ENCODE measurements around the gene ADM2.

Gene ADM2

GRCh38 chr22:50439314-50439870 is 42.0 kb upstream of the ADM2 start:
- Histone ChIP-seq H3K9me3 (ENCODE audit: insufficient read depth, low read depth, low read length) (no peaks in the 10 kb centered on the region), H3K4me3 (ENCODE audit: low read length) (no peak overlapping the region), H3K27ac (ENCODE audit: low read length) (no peak overlapping the region), H3K4me1 (ENCODE audit: insufficient read depth, low read length) (no peaks in the 10 kb centered on the region), H3K9ac (ENCODE audit: low read depth, low read length) (no peak overlapping the region), H3K36me3 (ENCODE audit: insufficient read depth, low read depth, low read length) (peaks cover 44% of the 10 kb centered on the region), H3K27me3 (ENCODE audit: insufficient read depth, low read length) (no peaks in the 10 kb centered on the region)

- H3K27ac ChIP-seq (ENCODE audit: low read length): no peak overlapping the region
- no peaks in the 10 kb centered on the region for H3K9me3 ChIP-seq (ENCODE audit: insufficient read depth, low read depth, low read length)
- no peaks in the 10 kb centered on the region for H3K27me3 ChIP-seq (ENCODE audit: insufficient read depth, low read length)
- H3K4me1 ChIP-seq (ENCODE audit: insufficient read depth, low read length): no peaks in the 10 kb centered on the region
- H3K36me3 ChIP-seq (ENCODE audit: insufficient read depth, low read depth, low read length): peaks cover 44% of the 10 kb centered on the region
- H3K9ac ChIP-seq (ENCODE audit: low read depth, low read length): no peak overlapping the region
- no peak overlapping the region for H3K4me3 ChIP-seq (ENCODE audit: low read length)
Observed at GRCh38 chr22:50439871-50440331, 41.4 kb upstream of the ADM2 start.

GRCh38 chr22:50440544-50441249 is 40.6 kb upstream of the ADM2 start:
- H3K27ac ChIP-seq (ENCODE audit: low read length): no peak overlapping the region
- H3K36me3 ChIP-seq (ENCODE audit: insufficient read depth, low read depth, low read length): peaks cover 45% of the 10 kb centered on the region
- H3K4me1 ChIP-seq (ENCODE audit: insufficient read depth, low read length): no peaks in the 10 kb centered on the region

GRCh38 chr22:50441428-50441993 is 39.8 kb upstream of the ADM2 start:
- Histone ChIP-seq H3K27me3 (ENCODE audit: insufficient read depth, low read length) (no peaks in the 10 kb centered on the region), H3K9me3 (ENCODE audit: insufficient read depth, low read depth, low read length) (no peaks in the 10 kb centered on the region), H3K4me1 (ENCODE audit: insufficient read depth, low read length) (no peaks in the 10 kb centered on the region), H3K36me3 (ENCODE audit: insufficient read depth, low read depth, low read length) (peaks cover 44% of the 10 kb centered on the region), H3K4me3 (ENCODE audit: low read length) (no peak overlapping the region), H3K27ac (ENCODE audit: low read length) (no peak overlapping the region), H3K9ac (ENCODE audit: low read depth, low read length) (no peak overlapping the region)

More at GRCh38 chr22:50440544-50441249, 40.6 kb upstream of the ADM2 start:
- Histone ChIP-seq H3K9me3 (ENCODE audit: insufficient read depth, low read depth, low read length) (no peaks in the 10 kb centered on the region), H3K9ac (ENCODE audit: low read depth, low read length) (no peak overlapping the region), H3K27me3 (ENCODE audit: insufficient read depth, low read length) (no peaks in the 10 kb centered on the region), H3K4me3 (ENCODE audit: low read length) (no peak overlapping the region)

GRCh38 chr22:50443197-50443596 is 38.1 kb upstream of the ADM2 start:
- Histone ChIP-seq H3K9ac (ENCODE audit: low read depth, low read length) (no peak overlapping the region), H3K4me1 (ENCODE audit: insufficient read depth, low read length) (no peaks in the 10 kb centered on the region), H3K9me3 (ENCODE audit: insufficient read depth, low read depth, low read length) (no peaks in the 10 kb centered on the region), H3K4me3 (ENCODE audit: low read length) (no peak overlapping the region), H3K36me3 (ENCODE audit: insufficient read depth, low read depth, low read length) (peaks cover 42% of the 10 kb centered on the region), H3K27me3 (ENCODE audit: insufficient read depth, low read length) (no peaks in the 10 kb centered on the region), H3K27ac (ENCODE audit: low read length) (no peak overlapping the region)

- no peak overlapping the region for H3K27ac ChIP-seq (ENCODE audit: low read length)
- H3K36me3 ChIP-seq (ENCODE audit: insufficient read depth, low read depth, low read length): peaks cover 44% of the 10 kb centered on the region
- no peak overlapping the region for H3K9ac ChIP-seq (ENCODE audit: low read depth, low read length)
- no peaks in the 10 kb centered on the region for H3K27me3 ChIP-seq (ENCODE audit: insufficient read depth, low read length)
- H3K9me3 ChIP-seq (ENCODE audit: insufficient read depth, low read depth, low read length): no peaks in the 10 kb centered on the region
- H3K4me1 ChIP-seq (ENCODE audit: insufficient read depth, low read length): no peaks in the 10 kb centered on the region
- H3K4me3 ChIP-seq (ENCODE audit: low read length): no peak overlapping the region
Observed at GRCh38 chr22:50443801-50444625, 37.3 kb upstream of the ADM2 start.

GRCh38 chr22:50444663-50445062 is 36.7 kb upstream of the ADM2 start:
- H3K27ac ChIP-seq (ENCODE audit: low read length): no peak overlapping the region
- H3K27me3 ChIP-seq (ENCODE audit: insufficient read depth, low read length): no peaks in the 10 kb centered on the region
- no peak overlapping the region for H3K9ac ChIP-seq (ENCODE audit: low read depth, low read length)
- no peaks in the 10 kb centered on the region for H3K9me3 ChIP-seq (ENCODE audit: insufficient read depth, low read depth, low read length)
- no peaks in the 10 kb centered on the region for H3K4me1 ChIP-seq (ENCODE audit: insufficient read depth, low read length)
- no peak overlapping the region for H3K4me3 ChIP-seq (ENCODE audit: low read length)
- peaks cover 41% of the 10 kb centered on the region for H3K36me3 ChIP-seq (ENCODE audit: insufficient read depth, low read depth, low read length)

- H3K4me1 ChIP-seq (ENCODE audit: insufficient read depth, low read length): no peaks in the 10 kb centered on the region
- peaks cover 38% of the 10 kb centered on the region for H3K36me3 ChIP-seq (ENCODE audit: insufficient read depth, low read depth, low read length)
- H3K9ac ChIP-seq (ENCODE audit: low read depth, low read length): no peak overlapping the region
- H3K27me3 ChIP-seq (ENCODE audit: insufficient read depth, low read length): no peaks in the 10 kb centered on the region
- no peak overlapping the region for H3K4me3 ChIP-seq (ENCODE audit: low read length)
- no peaks in the 10 kb centered on the region for H3K9me3 ChIP-seq (ENCODE audit: insufficient read depth, low read depth, low read length)
- no peak overlapping the region for H3K27ac ChIP-seq (ENCODE audit: low read length)
Observed at GRCh38 chr22:50445071-50445879, 36.1 kb upstream of the ADM2 start.

GRCh38 chr22:50445880-50446707 is 35.2 kb upstream of the ADM2 start:
- Histone ChIP-seq H3K36me3 (ENCODE audit: insufficient read depth, low read depth, low read length) (peaks cover 35% of the 10 kb centered on the region), H3K27me3 (ENCODE audit: insufficient read depth, low read length) (no peaks in the 10 kb centered on the region), H3K9ac (ENCODE audit: low read depth, low read length) (no peak overlapping the region), H3K4me3 (ENCODE audit: low read length) (no peak overlapping the region), H3K9me3 (ENCODE audit: insufficient read depth, low read depth, low read length) (no peaks in the 10 kb centered on the region), H3K4me1 (ENCODE audit: insufficient read depth, low read length) (no peaks in the 10 kb centered on the region), H3K27ac (ENCODE audit: low read length) (no peak overlapping the region)

- Histone ChIP-seq H3K4me1 (ENCODE audit: insufficient read depth, low read length) (no peaks in the 10 kb centered on the region), H3K36me3 (ENCODE audit: insufficient read depth, low read depth, low read length) (peaks cover 40% of the 10 kb centered on the region), H3K9me3 (ENCODE audit: insufficient read depth, low read depth, low read length) (no peaks in the 10 kb centered on the region), H3K27ac (ENCODE audit: low read length) (no peak overlapping the region), H3K9ac (ENCODE audit: low read depth, low read length) (no peak overlapping the region), H3K4me3 (ENCODE audit: low read length) (no peak overlapping the region), H3K27me3 (ENCODE audit: insufficient read depth, low read length) (no peaks in the 10 kb centered on the region)
Observed at GRCh38 chr22:50446708-50447575, 34.4 kb upstream of the ADM2 start.

Measured in iPS-20b (cell line).